ENCODE measurements around the gene GMDS. TPM values are rescaled to one million over a fixed set of nuclear protein-coding genes. Genes with fewer than 3 reads are reported as not detected.

The GMDS gene
- total RNA-seq, 1 experiment from 2014 or later: 27.6 TPM

DNA sequence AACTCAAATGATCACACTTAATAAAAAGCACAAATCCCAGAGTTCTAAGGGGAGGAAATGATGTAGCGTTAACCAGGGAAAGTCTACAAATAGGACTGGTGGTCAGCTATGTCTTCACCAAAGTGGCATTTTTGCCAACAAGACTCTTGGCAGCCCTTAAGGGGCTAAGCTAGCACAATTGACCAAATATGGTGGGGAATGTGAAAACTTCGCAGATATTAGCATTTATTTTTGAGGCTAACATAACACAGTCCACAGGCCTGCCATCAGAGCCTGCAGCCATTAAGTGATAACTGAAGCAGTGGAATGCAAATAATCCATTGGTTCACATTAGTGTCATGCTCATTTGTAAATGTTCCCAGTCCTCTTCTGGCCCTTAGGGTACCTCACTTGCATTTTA, 361.1 kb downstream of the GMDS start:
- H3K18ac ChIP-seq (ENCODE audit: insufficient read length, low read depth, low read length): no peak overlapping the region
- no peaks in the 10 kb centered on the region for H3K9me3 ChIP-seq (ENCODE audit: control insufficient read depth, low read depth, low read length)
- H3K79me1 ChIP-seq (ENCODE audit: insufficient read depth, low read depth, low read length, poor library complexity, severe bottlenecking): no peaks in the 10 kb centered on the region
- Mint-ChIP-seq H3K36me3 (ENCODE audit: insufficient read depth in 1 of 3, low read depth in 3 of 3) (no peaks in the 10 kb centered on the region), H3K4me3 (no peak overlapping the region), H3K27me3 (ENCODE audit: low read depth) (no peaks in the 10 kb centered on the region), H3K4me1 (peaks cover 4 to 5% of the 10 kb centered on the region in 2 experiments; a peak in 2 of 4 replicates), H3K9me3 (no peaks in the 10 kb centered on the region), H3K27ac (no peak overlapping the region)
- no peak overlapping the region for H3K4ac ChIP-seq (ENCODE audit: low read depth, low read length)
- H3K23ac ChIP-seq (ENCODE audit: insufficient read length, low read depth, low read length): no peak overlapping the region
- H3K9ac ChIP-seq (ENCODE audit: extremely low read depth, insufficient read length, low read length): no peak overlapping the region
- H3K27me3 ChIP-seq (ENCODE audit: insufficient read depth, low read length): no peaks in the 10 kb centered on the region
- H3K23me2 ChIP-seq (ENCODE audit: insufficient read length, low read depth, low read length, poor library complexity, severe bottlenecking): no peaks in the 10 kb centered on the region
- TF ChIP-seq, protein P1, sequence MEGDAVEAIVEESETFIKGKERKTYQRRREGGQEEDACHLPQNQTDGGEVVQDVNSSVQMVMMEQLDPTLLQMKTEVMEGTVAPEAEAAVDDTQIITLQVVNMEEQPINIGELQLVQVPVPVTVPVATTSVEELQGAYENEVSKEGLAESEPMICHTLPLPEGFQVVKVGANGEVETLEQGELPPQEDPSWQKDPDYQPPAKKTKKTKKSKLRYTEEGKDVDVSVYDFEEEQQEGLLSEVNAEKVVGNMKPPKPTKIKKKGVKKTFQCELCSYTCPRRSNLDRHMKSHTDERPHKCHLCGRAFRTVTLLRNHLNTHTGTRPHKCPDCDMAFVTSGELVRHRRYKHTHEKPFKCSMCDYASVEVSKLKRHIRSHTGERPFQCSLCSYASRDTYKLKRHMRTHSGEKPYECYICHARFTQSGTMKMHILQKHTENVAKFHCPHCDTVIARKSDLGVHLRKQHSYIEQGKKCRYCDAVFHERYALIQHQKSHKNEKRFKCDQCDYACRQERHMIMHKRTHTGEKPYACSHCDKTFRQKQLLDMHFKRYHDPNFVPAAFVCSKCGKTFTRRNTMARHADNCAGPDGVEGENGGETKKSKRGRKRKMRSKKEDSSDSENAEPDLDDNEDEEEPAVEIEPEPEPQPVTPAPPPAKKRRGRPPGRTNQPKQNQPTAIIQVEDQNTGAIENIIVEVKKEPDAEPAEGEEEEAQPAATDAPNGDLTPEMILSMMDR (conservative IDR thresholded peaks at IDR 0.05): no peak
- H4K20me1 ChIP-seq (ENCODE audit: control insufficient read depth, insufficient read depth, insufficient read length): no peaks in the 10 kb centered on the region
- H3K14ac ChIP-seq (ENCODE audit: insufficient read depth, low read length): no peak overlapping the region
- H3K56ac ChIP-seq (ENCODE audit: insufficient read length, low read depth, low read length): no peak overlapping the region
- H2AK5ac ChIP-seq (ENCODE audit: insufficient read length, low read length): no peak overlapping the region
- no peak overlapping the region for H3K27ac ChIP-seq (ENCODE audit: insufficient read length, low read depth, low read length)
- no peak overlapping the region for H3K4me2 ChIP-seq (ENCODE audit: insufficient read depth, insufficient read length, low read length)
- H2BK12ac ChIP-seq (ENCODE audit: insufficient read length, low read depth, low read length): no peak overlapping the region
- H4K91ac ChIP-seq (ENCODE audit: insufficient read length, low read depth, low read length): no peak overlapping the region
- H2BK15ac ChIP-seq (ENCODE audit: low read depth, low read length): no peak overlapping the region
- no peak overlapping the region for H2BK20ac ChIP-seq (ENCODE audit: low read depth, low read length, poor library complexity, severe bottlenecking)
- H2BK120ac ChIP-seq (ENCODE audit: low read depth, low read length, poor library complexity, severe bottlenecking): no peak overlapping the region
- H3T11ph ChIP-seq (ENCODE audit: low read length): no peak overlapping the region
- no peak for DNase-seq
- no peaks in the 10 kb centered on the region for H3K4me1 ChIP-seq (ENCODE audit: insufficient read depth, low read length)
- no peak overlapping the region for H4K5ac ChIP-seq (ENCODE audit: insufficient read length, low read depth, low read length)
- no CpG with 5 or more reads among the region's 2 CpGs for WGBS (ENCODE audit: extremely low coverage, insufficient read length, low lambda C conversion rate)
- no peak overlapping the region for H2AFZ ChIP-seq (ENCODE audit: low read length)
- H2BK5ac ChIP-seq (ENCODE audit: insufficient read length, low read length): no peak overlapping the region
- H4K8ac ChIP-seq (replicated peaks; ENCODE audit: insufficient read length, low read depth, low read length): no peak overlapping the region
- H3K79me2 ChIP-seq (ENCODE audit: insufficient read depth, low read length): no peaks in the 10 kb centered on the region
